Heart right ventricle (tissue), 16 donors: Measurements from ENCODE around the gene PRR7. TPM values are rescaled to one million over a fixed set of nuclear protein-coding genes. Genes with fewer than 3 reads are reported as not detected.

Experiments
- ATAC-seq, 8 donors: fragments of 200-7000 bp; cut with Tn5 transposase; one replicate each; pipeline ENCODE4 v1.9.1; 2020; ENCODE audit warnings: mild to moderate bottlenecking in 8 of 8, moderate library complexity in 8 of 8, moderate number of reproducible peaks in 1 of 8
- DNase-seq, 2 donors: peaks; one replicate each; pipeline ENCODE4 v3.0.0-alpha.2; 2020
- H3K27ac ChIP-seq, 10 donors: fragments of 200-600 bp; sonication (generic) in 2 of 10; one replicate each; pipeline versions ENCODE4 v1.5.0 to v1.8.0; 2020 to 2022; ENCODE audit warnings: mild to moderate bottlenecking in 3 of 10
- H3K27me3 ChIP-seq, 7 donors: fragments of 200-600 bp; one replicate each; pipeline ENCODE4 v1.8.0; 2021 to 2022; ENCODE audit warnings: mild to moderate bottlenecking in 2 of 7
- H3K36me3 ChIP-seq, 9 donors: fragments of 200-600 bp; sonication (generic) in 1 of 9; one replicate each; pipeline versions ENCODE4 v1.5.0 to v1.8.0; 2020 to 2022; ENCODE audit warnings: mild to moderate bottlenecking in 2 of 9
- H3K4me1 ChIP-seq, 9 donors: fragments of 200-600 bp; sonication (generic) in 1 of 9; one replicate each; pipeline versions ENCODE4 v1.5.0 to v1.8.0; 2020 to 2022; ENCODE audit warnings: mild to moderate bottlenecking in 4 of 9
- H3K4me3 ChIP-seq, 10 donors: fragments of 200-600 bp; sonication (generic) in 2 of 10; one replicate each; pipeline versions ENCODE4 v1.5.0 to v1.8.0; 2020 to 2022; ENCODE audit warnings: mild to moderate bottlenecking in 7 of 10, moderate library complexity in 2 of 10
- H3K9me3 ChIP-seq, 11 donors: fragments of 200-600 bp in 10 of 11; sonication (generic) in 2 of 11; one replicate each; pipeline versions ENCODE4 v1.5.0 to v1.8.0; 2013 to 2022; ENCODE audit warnings: mild to moderate bottlenecking in 2 of 11, control low read depth in 1 of 11, moderate library complexity in 1 of 11
- WGBS, 2 donors: extraction: QIAGEN DNeasy Blood & Tissue Kit; methylation state at CpG; one replicate each; pipeline ENCODE4 v1.1.7; 2013; ENCODE audit warnings: inconsistent platforms in 1 of 2; 5-methylcytosine and 5-hydroxymethylcytosine counted together
- intact Hi-C, 10 donors: fragments of 100-400 bp; cut with DNase I; formaldehyde crosslinking; loops; one replicate each; pipeline versions ENCODE4 v1.11.1 to v1.14.2; 2022
- polyA plus RNA-seq, 2 donors: library from polyadenylated mRNA; stranded (reverse); fragments of 200-250 nt; gene quantifications; one replicate each; pipeline ENCODE4 v1.2.3, GENCODE V29; 2013
- total RNA-seq, 10 donors: library from RNA; stranded (reverse); fragmentation: NEBNext Ultra II Directional in 3 of 10; extraction: Animal tissue kit (Norgen Biotek cat#: 25700) in 3 of 10; gene quantifications; one replicate each; pipeline versions ENCODE4 v1.2.1 to v1.2.4, GENCODE V29; 2021 to 2023
- TF ChIP-seq, protein P1 (sequence below), 9 donors: fragments of 200-600 bp; sonication (generic) in 2 of 9; IDR thresholded peaks; one replicate each; pipeline versions ENCODE4 v1.5.0 to v1.8.0; 2021 to 2022; ENCODE audit warnings: antibody characterized with exemption in 9 of 9, mild to moderate bottlenecking in 5 of 9, moderate library complexity in 1 of 9
- donor health status: Arrhythmogenic right ventricular cardiomyopathy.
- donor health status: ischemic (EF 13 %, LVEDD 7.1; RV severe dilation, severe dysfunction).
- donor health status: healthy with polysubstance abuse.
- donor health status: DM: no; HTN: yes; CAD: no.
- donor health status: DM: no; HTN: no; CAD: no.
- donor health status: ischemic (EF 25% LVEDD 6.9; RV normal size, moderate dysfunction).
- donor health status: ischemic (EF 25% LVEDD 5.7; RV mildly dilated, moderate dysfunction).
- donor health status: healthy.
- donor health status: DM: yes; HTN: yes; CAD: no.
- donor health status: Ischemic cardiomyopathy.
- donor health status: ischemic (EF 35%, LVEDD 5.7; RV mildly dilated, moderate dysfunction).
- donor health status: nonischemic (EF 11% LVEDD 7.7; RV severe dilation, severe dysfunction).
- donor health status: DM: yes; HTN: yes; CAD: no.
- donor health status: PGD.
- donor health status: ischemic (EF 29% LVEDD 5.4; RV normal size, mild dysfunction).
- donor health status: nonischemic (EF 23%, LVEDD 6.1; RV moderate dilation, normal function).

Gene PRR7
- total and polyA plus RNA-seq, 12 donors, result 0.97 to 2.9 (median 2.0) TPM

DNA sequence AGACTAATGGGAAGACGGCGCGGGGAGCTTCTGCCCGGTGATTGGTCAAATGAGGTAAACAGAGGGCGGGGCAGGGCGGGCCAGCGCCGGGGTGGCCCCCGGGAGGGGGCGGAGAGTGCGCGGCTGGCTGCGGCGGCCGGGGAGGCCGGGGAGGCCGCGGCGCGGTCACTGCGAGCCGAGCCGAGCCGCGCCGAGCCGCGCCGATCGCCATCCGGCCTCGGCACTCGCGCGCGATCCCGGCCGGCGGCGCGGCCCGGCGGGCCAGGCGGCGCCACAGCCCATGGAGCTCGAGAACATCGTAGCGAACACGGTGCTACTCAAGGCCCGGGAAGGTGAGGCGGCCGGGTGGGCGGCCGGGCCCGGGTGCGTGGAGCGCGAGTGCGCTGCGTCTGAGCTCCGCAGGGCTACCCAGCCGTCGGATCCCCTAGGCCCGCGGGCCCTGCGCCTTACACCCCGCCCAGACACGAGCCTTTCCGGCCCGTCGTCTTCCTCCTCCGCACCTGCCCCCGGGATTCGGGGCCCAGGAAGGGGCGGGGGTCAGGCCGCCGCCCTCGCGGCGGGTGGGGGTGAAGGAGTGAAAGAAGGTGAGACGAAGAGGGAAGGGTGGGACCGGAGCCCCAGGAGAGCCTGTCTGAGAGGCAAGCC lies 19.9 kb upstream of the PRR7 start, which contains the start of gene GRK6:
Gene GRK6, plus strand, starts transcription at position 111 of the 645 bp plus-strand sequence. Its CDS starts 170 bp downstream, at position 281.
- Histone ChIP-seq H3K27ac (peak within 1 kb of the TSS; percentile 85 to 96 (median 94)), H3K27me3 (no peaks in the 10 kb centered on the region), H3K36me3 (peaks cover 0 to 21% (median 0%) of the 10 kb centered on the region in 9 donors), H3K4me3 (peak within 1 kb of the TSS; percentile 75 to 99 (median 92)), H3K9me3 (no peaks in the 10 kb centered on the region), H3K4me1 (peaks cover 16 to 59% (median 34%) of the 10 kb centered on the region in 9 donors)
- 0 to 1% methylated on average over 75 to 82 of the region's 82 CpGs for WGBS, 2 donors
- peak; percentile 51 to 56 for DNase-seq
- no peak for ATAC-seq
- TF ChIP-seq, protein P1, sequence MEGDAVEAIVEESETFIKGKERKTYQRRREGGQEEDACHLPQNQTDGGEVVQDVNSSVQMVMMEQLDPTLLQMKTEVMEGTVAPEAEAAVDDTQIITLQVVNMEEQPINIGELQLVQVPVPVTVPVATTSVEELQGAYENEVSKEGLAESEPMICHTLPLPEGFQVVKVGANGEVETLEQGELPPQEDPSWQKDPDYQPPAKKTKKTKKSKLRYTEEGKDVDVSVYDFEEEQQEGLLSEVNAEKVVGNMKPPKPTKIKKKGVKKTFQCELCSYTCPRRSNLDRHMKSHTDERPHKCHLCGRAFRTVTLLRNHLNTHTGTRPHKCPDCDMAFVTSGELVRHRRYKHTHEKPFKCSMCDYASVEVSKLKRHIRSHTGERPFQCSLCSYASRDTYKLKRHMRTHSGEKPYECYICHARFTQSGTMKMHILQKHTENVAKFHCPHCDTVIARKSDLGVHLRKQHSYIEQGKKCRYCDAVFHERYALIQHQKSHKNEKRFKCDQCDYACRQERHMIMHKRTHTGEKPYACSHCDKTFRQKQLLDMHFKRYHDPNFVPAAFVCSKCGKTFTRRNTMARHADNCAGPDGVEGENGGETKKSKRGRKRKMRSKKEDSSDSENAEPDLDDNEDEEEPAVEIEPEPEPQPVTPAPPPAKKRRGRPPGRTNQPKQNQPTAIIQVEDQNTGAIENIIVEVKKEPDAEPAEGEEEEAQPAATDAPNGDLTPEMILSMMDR (IDR thresholded peaks at IDR 0.05), result no peak
- intact Hi-C loops, result loop anchor here in 1 of 10 donors (2.0 kb wide), 1 partner anchor 70 kb away; the partner anchor contains the start of gene PDLIM7

DNA sequence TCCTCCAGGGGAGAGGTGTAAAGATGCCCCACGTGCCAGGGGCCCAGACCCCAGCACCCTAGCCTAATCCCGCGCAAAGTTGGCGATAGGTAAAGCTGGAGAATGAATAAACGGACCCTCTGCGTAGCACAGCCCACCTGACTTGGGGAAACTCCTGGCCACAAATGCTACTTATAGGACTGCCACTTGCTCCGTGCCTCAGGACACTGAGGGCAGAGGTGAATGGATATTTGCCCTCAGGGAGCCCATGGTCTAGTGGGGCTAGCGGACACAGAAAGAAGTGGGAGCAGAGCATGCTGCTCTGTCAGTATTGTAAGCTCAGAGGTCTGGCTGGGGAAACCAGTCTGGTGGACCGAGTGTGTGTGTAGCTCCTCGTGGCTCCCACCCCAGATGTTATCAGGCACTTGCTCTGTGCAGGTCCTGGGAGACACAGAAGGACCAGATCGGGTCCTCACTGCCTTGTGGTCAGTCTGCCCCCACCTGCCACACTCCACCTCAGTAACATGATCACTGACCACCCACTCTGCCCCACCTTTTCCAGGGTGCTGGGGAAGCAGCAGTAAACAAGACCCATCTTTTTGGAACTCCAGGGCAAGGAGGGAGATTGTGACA lies 19.3 kb upstream of the PRR7 start:
- TF ChIP-seq, protein P1 (IDR thresholded peaks at IDR 0.05), result no peak
- no peaks in the 10 kb centered on the region for H3K27me3 ChIP-seq
- peak overlapping the region; percentile 75 to 99 (median 92) for H3K4me3 ChIP-seq
- DNase-seq, result no peak
- no peak for ATAC-seq
- H3K9me3 ChIP-seq, result no peaks in the 10 kb centered on the region
- peaks cover 16 to 65% (median 40%) of the 10 kb centered on the region in 9 donors for H3K4me1 ChIP-seq
- peaks cover 0 to 27% (median 3%) of the 10 kb centered on the region in 9 donors for H3K36me3 ChIP-seq
- WGBS, 2 donors, result 15% methylated on average over 11 of the region's 11 CpGs
- peak overlapping the region in 9 of 10 donors; percentile 83 to 96 (median 89) for H3K27ac ChIP-seq
- intact Hi-C loops, result loop anchor here in 1 of 10 donors (2.0 kb wide), 1 partner anchor 69 kb away; the partner anchor contains the start of gene PDLIM7

DNA sequence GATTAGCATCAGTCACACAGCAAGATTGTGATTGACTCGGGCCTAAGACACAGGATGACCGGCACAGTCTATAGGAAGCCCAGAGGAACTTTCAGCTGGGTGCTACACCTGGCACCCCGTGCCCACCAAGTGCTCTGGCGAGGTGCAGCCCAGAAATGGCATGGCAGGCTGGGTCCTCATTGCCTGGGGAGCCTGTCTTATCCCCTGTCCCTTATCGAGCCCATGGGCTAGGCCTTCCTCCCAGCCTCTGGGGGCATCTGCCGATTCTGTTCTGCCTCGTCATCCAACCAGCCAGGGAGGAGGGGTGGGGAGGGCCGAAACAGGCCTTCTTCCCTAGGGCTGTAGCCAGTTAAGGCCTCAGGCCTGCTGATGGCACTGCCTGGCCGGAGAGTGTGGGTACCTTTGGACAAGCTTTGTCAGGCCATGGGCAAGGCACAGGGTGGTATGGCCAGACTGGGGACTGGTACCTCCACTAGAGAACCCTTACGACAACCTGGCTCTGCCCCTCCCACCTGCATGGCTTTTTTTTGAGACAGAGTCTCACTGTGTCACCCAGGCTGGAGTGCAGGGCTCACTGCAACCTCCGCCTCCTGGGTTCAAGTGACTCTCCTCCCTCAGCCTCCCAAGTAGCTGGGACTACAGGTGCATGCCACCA lies 18.6 kb upstream of the PRR7 start:
- intact Hi-C loops, result loop anchor here in 1 of 10 donors (2.0 kb wide), 1 partner anchor 69 kb away; the partner anchor contains the start of gene PDLIM7
- Histone ChIP-seq H3K4me3 (peak overlapping the region in 6 of 10 donors; percentile 75 to 99 (median 93)), H3K9me3 (no peaks in the 10 kb centered on the region), H3K27me3 (no peaks in the 10 kb centered on the region), H3K27ac (peak overlapping the region in 3 of 10 donors; percentile 89 to 96 (median 92)), H3K4me1 (peaks cover 16 to 72% (median 46%) of the 10 kb centered on the region in 9 donors), H3K36me3 (peaks cover 0 to 35% (median 7%) of the 10 kb centered on the region in 9 donors)
- DNase-seq (peak in 1 of 2 donors; percentile 5), ATAC-seq (no peak)
- TF ChIP-seq, protein P1 (IDR thresholded peaks at IDR 0.05), result no peak
- 80 to 84% methylated on average over 11 of the region's 11 CpGs for WGBS, 2 donors
